CD4-positive, CD25-positive, alpha-beta regulatory T cell (primary cell): ENCODE measurements around the gene PRKCA. TPM values are rescaled to one million over a fixed set of nuclear protein-coding genes. Genes with fewer than 3 reads are reported as not detected.

Experiments used
- ATAC-seq, 2 donors: fragments of 150-1000 bp; cut with Tn5 transposase; one replicate each; pipeline ENCODE4 v1.10.0; 2021; ENCODE audit warnings: low read depth in 2 of 2, moderate number of reproducible peaks in 2 of 2, moderate library complexity in 1 of 2
- DNase-seq, 3 donors: peaks; one replicate each; pipeline versions ENCODE4 v3.0.0 to v3.0.0-alpha.2; 2012 to 2022; ENCODE audit warnings: mixed read lengths in 1 of 3
- H3K27ac ChIP-seq: one replicate; pipeline ENCODE4 v1.7.0; 2013; ENCODE audit warnings: mild to moderate bottlenecking, low read length; ENCODE audit not compliant: insufficient read depth, poor library complexity, severe bottlenecking
- H3K27me3 ChIP-seq: one replicate; pipeline ENCODE4 v1.7.0; 2013; ENCODE audit warnings: low read length; ENCODE audit not compliant: control insufficient read depth, insufficient read depth
- H3K36me3 ChIP-seq: one replicate; pipeline ENCODE4 v1.7.0; 2013; ENCODE audit warnings: mild to moderate bottlenecking, low read length, moderate library complexity; ENCODE audit not compliant: control insufficient read depth, insufficient read depth
- H3K4me1 ChIP-seq: 2 replicates; pipeline ENCODE4 v1.7.0; 2013; ENCODE audit warnings: mild to moderate bottlenecking, low read length; ENCODE audit not compliant: insufficient read depth, control insufficient read depth, poor library complexity, severe bottlenecking
- H3K4me3 ChIP-seq: one replicate; pipeline ENCODE4 v1.7.0; 2013; ENCODE audit warnings: low read depth, mild to moderate bottlenecking, low read length, moderate library complexity
- H3K9me3 ChIP-seq, 2 experiments: 1 replicate in 1 of 2; 2 replicates in 1 of 2; pipeline ENCODE4 v1.7.0; 2013; ENCODE audit warnings: low read length in 2 of 2, mild to moderate bottlenecking in 1 of 2, moderate library complexity in 1 of 2; ENCODE audit not compliant: control insufficient read depth in 2 of 2
- H3K27ac Mint-ChIP-seq, 3 donors: one replicate each; pipeline ENCODE4 v1.8.0; 2020 to 2022; ENCODE audit warnings: mild to moderate bottlenecking in 3 of 3, mixed read lengths in 3 of 3, moderate library complexity in 2 of 3
- H3K27me3 Mint-ChIP-seq: one replicate; pipeline ENCODE4 v1.8.0; 2022; ENCODE audit warnings: mild to moderate bottlenecking, mixed read lengths
- H3K36me3 Mint-ChIP-seq: one replicate; pipeline ENCODE4 v1.8.0; 2020; ENCODE audit warnings: mixed read lengths
- H3K4me1 Mint-ChIP-seq, 4 donors: one replicate each; pipeline ENCODE4 v1.8.0; 2020 to 2022; ENCODE audit warnings: mixed read lengths in 4 of 4, mild to moderate bottlenecking in 1 of 4
- H3K4me3 Mint-ChIP-seq, 4 donors: one replicate each; pipeline ENCODE4 v1.8.0; 2020 to 2022; ENCODE audit warnings: mild to moderate bottlenecking in 4 of 4, mixed read lengths in 4 of 4, moderate library complexity in 3 of 4
- H3K9me3 Mint-ChIP-seq, 7 donors: one replicate each; pipeline ENCODE4 v1.8.0; 2020 to 2022; ENCODE audit warnings: mixed read lengths in 7 of 7, mild to moderate bottlenecking in 3 of 7, moderate library complexity in 2 of 7
- polyA plus RNA-seq, 4 donors: library from polyadenylated mRNA; unstranded; fragments of 300-500 nt; fragmentation: Illumina TruSeq; gene quantifications; one replicate each; pipeline ENCODE4 v1.2.3, GENCODE V29; 2021
- total RNA-seq: library from RNA; stranded (reverse); gene quantifications from one replicate; pipeline ENCODE4 v1.2.3, GENCODE V29; 2022

The PRKCA gene
- total and polyA plus RNA-seq, 5 donors from 2014 or later = 0.60 to 84.0 (median 2.0) TPM

DNA sequence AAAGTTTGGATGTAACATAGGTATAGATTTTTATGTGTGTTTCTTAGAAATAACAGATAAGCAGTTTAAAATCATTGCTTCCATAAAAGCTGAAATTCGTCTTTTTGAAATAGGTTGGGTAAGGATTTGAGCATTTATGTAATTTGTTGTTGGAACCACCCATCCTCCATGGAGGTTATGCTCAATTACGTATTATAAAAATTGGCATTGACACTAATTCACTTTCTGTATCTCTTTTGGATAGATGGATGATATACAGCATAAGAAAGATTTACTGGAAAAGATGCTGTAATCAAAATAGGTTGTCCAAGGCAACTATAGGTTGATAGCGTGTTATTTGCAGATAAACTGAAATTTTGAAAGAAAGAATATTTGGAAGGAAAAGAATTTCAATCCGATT, 105.5 kb downstream of the PRKCA start:
- Mint-ChIP-seq H3K27ac (peak overlapping the region in 1 of 3 donors; percentile 86), H3K36me3 (no peaks in the 10 kb centered on the region), H3K4me1 (peaks cover 20 to 75% (median 58%) of the 10 kb centered on the region in 4 donors), H3K27me3 (no peaks in the 10 kb centered on the region), H3K4me3 (peak overlapping the region in 1 of 4 donors; percentile 16), H3K9me3 (no peaks in the 10 kb centered on the region)
- no peak for ATAC-seq
- H3K4me3 ChIP-seq = no peak overlapping the region
- H3K4me1 ChIP-seq = peaks cover 28% of the 10 kb centered on the region
- no peaks in the 10 kb centered on the region for H3K9me3 ChIP-seq
- no peak overlapping the region for H3K27ac ChIP-seq
- DNase-seq = no peak
- H3K36me3 ChIP-seq = no peaks in the 10 kb centered on the region
- H3K27me3 ChIP-seq = no peaks in the 10 kb centered on the region

DNA sequence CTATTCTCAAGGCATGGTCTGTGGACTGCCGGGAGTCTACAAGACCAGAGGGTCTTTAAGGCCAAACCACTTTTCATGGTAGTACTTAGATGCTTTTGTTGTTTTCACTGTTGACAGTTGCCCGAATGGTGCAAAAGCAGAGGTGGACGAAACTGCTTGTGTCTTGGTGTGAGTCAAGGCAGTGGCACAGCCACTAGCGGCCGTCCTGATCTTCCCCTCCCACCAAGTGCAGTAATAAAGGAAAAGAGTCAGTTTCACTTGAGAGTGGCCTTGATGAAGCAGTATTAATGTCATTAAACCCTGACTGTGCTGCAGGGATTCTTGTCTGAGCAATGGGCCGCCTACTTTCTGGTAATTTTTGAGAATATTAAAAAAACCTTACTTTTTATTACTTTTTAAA, 109.1 kb downstream of the PRKCA start:
- ATAC-seq (no peak), DNase-seq (no peak)
- no peak overlapping the region for H3K27ac ChIP-seq
- no peak overlapping the region for H3K4me3 ChIP-seq
- Mint-ChIP-seq H3K4me3 (peak overlapping the region in 1 of 4 donors; percentile 13), H3K27me3 (no peaks in the 10 kb centered on the region), H3K4me1 (peaks cover 27 to 77% (median 44%) of the 10 kb centered on the region in 4 donors), H3K27ac (no peak overlapping the region), H3K9me3 (peaks cover 0 to 2% (median 0%) of the 10 kb centered on the region in 7 donors), H3K36me3 (no peaks in the 10 kb centered on the region)
- H3K4me1 ChIP-seq = peaks cover 16% of the 10 kb centered on the region
- H3K36me3 ChIP-seq = no peaks in the 10 kb centered on the region
- no peaks in the 10 kb centered on the region for H3K9me3 ChIP-seq
- no peaks in the 10 kb centered on the region for H3K27me3 ChIP-seq

DNA sequence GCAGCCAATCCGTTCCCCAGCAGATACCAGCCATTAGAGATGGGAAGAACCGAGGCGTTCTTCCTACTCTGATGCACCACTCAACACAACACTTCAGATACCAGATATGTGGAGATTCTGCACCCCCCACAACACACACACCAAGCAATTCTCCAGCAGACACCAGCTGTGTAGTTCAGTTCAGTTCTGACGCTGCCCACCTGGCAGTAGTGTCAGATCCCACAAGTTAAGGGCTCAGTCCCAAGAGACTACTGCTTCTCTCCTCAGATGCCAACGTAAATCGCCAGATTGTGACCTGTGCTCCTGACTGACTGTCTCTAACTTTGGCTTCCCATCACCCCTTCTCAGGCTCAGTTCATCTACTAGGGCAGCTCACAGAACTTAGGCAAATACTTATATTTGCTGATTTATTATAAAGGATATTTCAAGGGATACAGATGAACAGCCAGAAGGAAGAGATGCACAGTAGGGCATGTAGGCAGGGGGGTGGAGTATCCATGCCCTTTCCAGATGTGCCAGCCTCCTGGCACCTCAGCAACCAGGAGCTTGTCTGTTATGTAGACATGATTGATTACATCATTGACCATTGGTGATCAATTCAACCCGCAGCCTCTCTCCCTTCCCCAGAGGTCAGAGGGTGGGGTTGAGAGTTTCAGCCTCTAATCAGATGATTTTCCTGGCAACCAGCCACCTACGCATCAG, 110.6 kb downstream of the PRKCA start:
- H3K36me3 Mint-ChIP-seq = no peaks in the 10 kb centered on the region
- peak overlapping the region; percentile 8 to 97 (median 37) for H3K27ac Mint-ChIP-seq
- H3K27me3 ChIP-seq = no peaks in the 10 kb centered on the region
- no peak overlapping the region for H3K4me3 ChIP-seq
- no peaks in the 10 kb centered on the region for H3K9me3 ChIP-seq
- peak overlapping the region in 3 of 4 donors; percentile 1 to 72 (median 2) for H3K4me3 Mint-ChIP-seq
- peaks cover 6% of the 10 kb centered on the region for H3K4me1 ChIP-seq
- no peaks in the 10 kb centered on the region for H3K27me3 Mint-ChIP-seq
- no peak overlapping the region for H3K27ac ChIP-seq
- ATAC-seq (no peak), DNase-seq (no peak)
- peaks cover 13 to 72% (median 34%) of the 10 kb centered on the region in 4 donors for H3K4me1 Mint-ChIP-seq
- H3K9me3 Mint-ChIP-seq = peaks cover 0 to 2% (median 0%) of the 10 kb centered on the region in 7 donors
- no peaks in the 10 kb centered on the region for H3K36me3 ChIP-seq

DNA sequence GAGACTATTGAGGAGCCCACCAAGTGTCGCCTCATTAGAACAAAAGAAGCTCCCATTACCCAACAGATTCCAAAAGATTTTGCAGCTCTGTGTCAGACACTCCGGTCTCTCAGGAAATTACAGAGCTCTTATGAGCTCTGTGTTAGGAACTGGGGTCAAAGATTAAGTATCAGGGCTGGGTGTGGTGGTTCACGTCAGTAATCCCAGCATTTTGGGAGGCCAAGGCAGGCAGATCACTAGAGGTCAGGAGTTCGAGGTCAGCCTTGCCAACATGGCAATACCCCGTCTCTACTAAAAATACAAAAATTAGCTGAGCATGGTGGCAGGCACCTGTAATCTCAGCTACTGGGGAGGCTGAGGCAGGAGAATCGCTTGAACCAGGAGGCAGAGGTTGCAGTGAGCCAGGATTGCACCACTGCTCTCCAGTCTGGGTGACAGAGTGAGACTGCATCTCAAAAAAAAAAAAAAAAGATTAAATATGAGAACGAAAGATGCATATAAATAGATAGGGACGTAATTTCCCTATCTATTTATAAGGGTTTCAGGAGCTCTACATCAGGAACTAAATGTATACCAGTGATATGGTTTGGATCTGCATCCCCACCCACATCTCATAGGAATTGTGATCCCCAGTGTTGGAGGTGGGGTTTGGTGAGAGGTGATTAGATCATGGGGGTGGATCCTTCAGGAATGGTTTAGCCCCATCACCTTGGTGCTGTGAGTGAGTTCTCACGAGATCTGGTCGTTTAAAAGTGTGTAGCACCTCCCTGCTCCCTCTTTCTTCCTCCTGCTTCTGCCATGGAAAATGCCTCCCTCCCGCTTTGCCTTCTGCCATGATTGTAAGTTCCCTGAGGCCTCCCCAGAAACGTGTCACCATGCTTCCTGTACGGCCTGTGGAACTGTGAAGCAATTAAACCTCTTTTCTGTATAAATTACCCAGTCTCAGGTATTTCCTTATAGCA, 111.4 kb downstream of the PRKCA start:
- Mint-ChIP-seq H3K27ac (peak overlapping the region in 2 of 3 donors; percentile 8 to 75), H3K27me3 (no peaks in the 10 kb centered on the region), H3K9me3 (peaks cover 0 to 2% (median 0%) of the 10 kb centered on the region in 7 donors), H3K4me1 (peaks cover 8 to 68% (median 29%) of the 10 kb centered on the region in 4 donors), H3K36me3 (no peaks in the 10 kb centered on the region), H3K4me3 (peak overlapping the region in 2 of 4 donors; percentile 2 to 56)
- DNase-seq = no peak
- Histone ChIP-seq H3K27me3 (no peaks in the 10 kb centered on the region), H3K4me3 (no peak overlapping the region), H3K4me1 (peaks cover 6% of the 10 kb centered on the region), H3K27ac (no peak overlapping the region), H3K9me3 (no peaks in the 10 kb centered on the region), H3K36me3 (no peaks in the 10 kb centered on the region)
- no peak for ATAC-seq

DNA sequence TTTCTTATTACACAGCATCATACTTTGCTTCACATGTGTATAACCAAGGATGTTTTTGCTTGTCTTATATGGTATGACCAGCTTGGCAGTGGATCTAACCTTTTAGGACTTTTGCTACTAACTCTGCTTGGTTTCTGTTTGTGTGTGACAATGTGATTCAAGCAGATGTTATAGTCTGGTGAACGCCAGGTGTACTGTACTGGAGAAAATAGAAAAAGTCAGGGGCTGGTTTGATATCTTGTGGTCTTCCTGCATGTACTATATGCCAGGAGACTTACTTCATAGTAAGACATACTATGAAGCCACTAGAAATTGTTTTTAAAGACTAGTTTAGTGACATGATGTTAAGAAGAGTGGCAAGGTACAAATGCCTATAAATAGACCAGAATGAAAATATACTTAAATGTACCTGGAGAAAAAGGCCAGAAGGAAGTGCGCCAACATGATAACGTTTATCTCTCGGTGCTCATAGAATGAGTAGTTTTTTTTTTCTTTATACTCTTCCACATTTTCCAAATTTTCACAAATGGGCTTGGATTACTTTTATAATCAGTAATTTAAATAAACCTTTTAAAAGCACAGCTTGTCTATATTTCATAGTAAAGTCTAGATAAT, 112.3 kb downstream of the PRKCA start:
- Mint-ChIP-seq H3K27ac (no peak overlapping the region), H3K4me1 (peaks cover 8 to 63% (median 27%) of the 10 kb centered on the region in 4 donors), H3K9me3 (peaks cover 0 to 2% (median 0%) of the 10 kb centered on the region in 7 donors), H3K36me3 (no peaks in the 10 kb centered on the region), H3K4me3 (peak overlapping the region in 1 of 4 donors; percentile 56), H3K27me3 (no peaks in the 10 kb centered on the region)
- Histone ChIP-seq H3K27me3 (no peaks in the 10 kb centered on the region), H3K27ac (no peak overlapping the region), H3K4me3 (no peak overlapping the region), H3K36me3 (no peaks in the 10 kb centered on the region), H3K4me1 (peaks cover 6% of the 10 kb centered on the region), H3K9me3 (no peaks in the 10 kb centered on the region)
- DNase-seq = no peak
- no peak for ATAC-seq

DNA sequence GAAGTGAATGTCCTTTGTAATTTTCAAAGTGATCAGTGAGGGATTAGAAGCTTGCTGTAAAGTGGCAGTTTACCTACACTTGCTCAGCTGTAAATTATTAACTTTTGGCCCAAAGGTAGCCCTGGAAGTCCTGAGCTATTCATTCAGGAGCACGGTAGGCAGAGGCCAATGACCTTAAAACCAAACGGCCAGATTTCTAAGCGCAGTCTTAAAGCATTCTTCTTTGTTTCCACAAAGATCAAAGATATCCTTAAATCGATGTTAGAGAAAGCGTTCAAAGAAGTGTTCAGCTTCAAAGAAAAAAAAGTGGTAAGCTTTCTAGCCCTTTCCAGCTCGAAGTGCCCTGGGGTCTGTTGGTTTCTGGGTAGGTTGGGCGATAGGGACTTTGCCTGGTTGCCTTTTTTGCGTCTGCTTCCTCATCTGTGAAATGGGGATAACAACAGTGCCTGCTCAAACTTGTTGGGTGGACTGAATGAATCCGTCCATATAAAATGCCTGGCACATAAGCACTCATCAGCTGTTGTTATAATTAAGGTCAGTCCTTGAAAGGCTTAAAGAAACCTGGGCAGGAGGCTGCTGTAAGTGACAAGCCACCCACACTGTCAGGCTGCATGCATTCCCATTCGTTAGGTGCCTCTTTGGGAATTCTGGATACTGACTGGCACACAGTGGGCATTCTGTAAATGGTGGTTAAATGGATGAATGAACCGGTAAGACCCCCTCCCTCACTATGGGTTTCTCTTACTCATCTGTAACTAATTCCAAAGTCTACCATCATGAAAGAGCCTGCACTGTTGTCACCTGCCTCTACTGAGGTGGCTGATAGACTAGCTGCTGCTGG, 113.2 kb downstream of the PRKCA start:
- no peak for ATAC-seq
- Histone ChIP-seq H3K9me3 (no peaks in the 10 kb centered on the region), H3K4me3 (no peak overlapping the region), H3K36me3 (no peaks in the 10 kb centered on the region), H3K27me3 (no peaks in the 10 kb centered on the region), H3K4me1 (peaks cover 6% of the 10 kb centered on the region), H3K27ac (no peak overlapping the region)
- no peak for DNase-seq
- H3K27me3 Mint-ChIP-seq = no peaks in the 10 kb centered on the region
- H3K27ac Mint-ChIP-seq = no peak overlapping the region
- peaks cover 0 to 2% (median 0%) of the 10 kb centered on the region in 7 donors for H3K9me3 Mint-ChIP-seq
- H3K4me1 Mint-ChIP-seq = peaks cover 8 to 65% (median 29%) of the 10 kb centered on the region in 4 donors
- no peak overlapping the region for H3K4me3 Mint-ChIP-seq
- H3K36me3 Mint-ChIP-seq = no peaks in the 10 kb centered on the region
